NCI-H2081 treated with DMSO at 0.1 percent for 48 hours (cell line): ENCODE measurements around the gene STAM.

Experiments
- DNase-seq: peaks from one replicate; lab custom pipeline; 2025; lab: John Stamatoyannopoulos, UW

STAM gene

GRCh38 chr10:17647326-17647725 is 3.4 kb downstream of the STAM start:
- DNase-seq: no peak

GRCh38 chr10:17648243-17649035 is 4.5 kb downstream of the STAM start:
- no peak for DNase-seq

GRCh38 chr10:17649052-17649451 is 5.1 kb downstream of the STAM start:
- DNase-seq: no peak

GRCh38 chr10:17649836-17650235 is 5.9 kb downstream of the STAM start:
- DNase-seq: no peak

- no peak for DNase-seq
These were observed 6.5 kb downstream of the STAM start for GRCh38 chr10:17650416-17650815.

GRCh38 chr10:17651896-17652295 is 7.9 kb downstream of the STAM start:
- no peak for DNase-seq

- DNase-seq: no peak
These were observed 8.6 kb downstream of the STAM start for GRCh38 chr10:17652585-17652984.

GRCh38 chr10:17655009-17655408 is 11.1 kb downstream of the STAM start:
- DNase-seq: no peak

GRCh38 chr10:17655567-17656146 is 11.7 kb downstream of the STAM start:
- no peak for DNase-seq

GRCh38 chr10:17657103-17657500 is 13.2 kb downstream of the STAM start:
- no peak for DNase-seq

- DNase-seq: no peak
These were observed 15.4 kb downstream of the STAM start for GRCh38 chr10:17659365-17659764.

GRCh38 chr10:17660921-17661320 is 17.0 kb downstream of the STAM start:
- no peak for DNase-seq

- no peak for DNase-seq
These were observed 17.6 kb downstream of the STAM start for GRCh38 chr10:17661510-17661909.

- no peak for DNase-seq
These were observed 18.5 kb downstream of the STAM start for GRCh38 chr10:17662193-17663138.

- no peak for DNase-seq
These were observed 19.5 kb downstream of the STAM start for GRCh38 chr10:17663450-17663849.

GRCh38 chr10:17665747-17666146 is 21.8 kb downstream of the STAM start:
- no peak for DNase-seq

- no peak for DNase-seq
These were observed 24.7 kb downstream of the STAM start for GRCh38 chr10:17668435-17669184.

- no peak for DNase-seq
These were observed 25.4 kb downstream of the STAM start for GRCh38 chr10:17669185-17669872.

GRCh38 chr10:17671307-17671706 is 27.4 kb downstream of the STAM start:
- DNase-seq: no peak

GRCh38 chr10:17673471-17674061 is 29.6 kb downstream of the STAM start:
- no peak for DNase-seq

- no peak for DNase-seq
These were observed 30.6 kb downstream of the STAM start for GRCh38 chr10:17674566-17674965.
